Activated CD4-positive, alpha-beta memory T cell treated with anti-CD3 and anti-CD28 coated beads, Interleukin-2, amount 10 ng/mL, durations not matched to agents 7 days and 5 days (primary cell): ENCODE results near the gene PLPPR1. TPM values are rescaled to one million over a fixed set of nuclear protein-coding genes. Genes with fewer than 3 reads are reported as not detected.

Source experiments
- CTCF ChIA-PET: fragments of 350-600 bp; sonication (Branson Sonifier 250); formaldehyde crosslinking; loops from one replicate; lab custom pipeline; 2021; ENCODE audit warnings: antibody characterized with exemption, inconsistent platforms; lab: Charles Lee
- POLR2A ChIA-PET: fragments of 350-600 bp; sonication (Branson Sonifier 250); formaldehyde crosslinking; loops from one replicate; lab custom pipeline; 2021; ENCODE audit warnings: antibody characterized with exemption; lab: Charles Lee
- DNase-seq: peaks from one replicate; pipeline ENCODE4 v3.0.0-alpha.2; 2020
- H3K27ac Mint-ChIP-seq: one replicate; pipeline ENCODE4 v1.8.0; 2021; ENCODE audit warnings: mild to moderate bottlenecking, mixed read lengths
- H3K27me3 Mint-ChIP-seq: one replicate; pipeline ENCODE4 v1.8.0; 2021; ENCODE audit warnings: mixed read lengths
- H3K36me3 Mint-ChIP-seq: one replicate; pipeline ENCODE4 v1.8.0; 2021; ENCODE audit warnings: low read depth, mixed read lengths
- H3K4me1 Mint-ChIP-seq: one replicate; pipeline ENCODE4 v1.8.0; 2021; ENCODE audit warnings: mixed read lengths
- H3K4me3 Mint-ChIP-seq: one replicate; pipeline ENCODE4 v1.8.0; 2021; ENCODE audit warnings: mild to moderate bottlenecking, mixed read lengths
- H3K9me3 Mint-ChIP-seq: one replicate; pipeline ENCODE4 v1.8.0; 2021; ENCODE audit warnings: mixed read lengths
- total RNA-seq, 2 experiments: library from RNA; stranded (reverse); gene quantifications; one replicate each; pipeline ENCODE4 v1.2.3, GENCODE V29; 2021

Gene PLPPR1
- total RNA-seq, 2 experiments from 2014 or later, result not detected

DNA sequence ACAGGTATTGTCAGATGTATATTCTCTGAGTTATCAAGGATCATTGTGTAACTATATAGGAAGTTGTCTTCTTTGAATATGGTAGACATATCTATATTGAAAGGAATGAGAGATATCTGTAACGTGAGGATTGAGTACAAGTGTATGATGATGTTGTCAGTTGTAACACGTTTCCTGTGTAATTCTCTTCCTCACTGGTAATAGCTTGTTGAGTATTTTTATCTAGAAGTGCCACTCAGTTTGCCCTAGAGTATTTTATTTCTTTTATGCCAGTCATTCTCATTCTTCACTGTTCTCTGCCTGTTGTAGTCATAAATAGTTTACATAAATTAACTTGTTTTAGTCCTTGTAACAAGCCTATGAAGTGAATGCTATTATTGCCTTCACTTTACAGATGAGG, 184.1 kb downstream of the PLPPR1 start:
- Mint-ChIP-seq H3K4me1 (no peaks in the 10 kb centered on the region), H3K4me3 (no peak overlapping the region), H3K9me3 (no peaks in the 10 kb centered on the region), H3K36me3 (no peaks in the 10 kb centered on the region), H3K27me3 (no peaks in the 10 kb centered on the region), H3K27ac (no peak overlapping the region)
- ChIA-PET CTCF (no interaction called here), POLR2A (no interaction called here)
- DNase-seq, result no peak

DNA sequence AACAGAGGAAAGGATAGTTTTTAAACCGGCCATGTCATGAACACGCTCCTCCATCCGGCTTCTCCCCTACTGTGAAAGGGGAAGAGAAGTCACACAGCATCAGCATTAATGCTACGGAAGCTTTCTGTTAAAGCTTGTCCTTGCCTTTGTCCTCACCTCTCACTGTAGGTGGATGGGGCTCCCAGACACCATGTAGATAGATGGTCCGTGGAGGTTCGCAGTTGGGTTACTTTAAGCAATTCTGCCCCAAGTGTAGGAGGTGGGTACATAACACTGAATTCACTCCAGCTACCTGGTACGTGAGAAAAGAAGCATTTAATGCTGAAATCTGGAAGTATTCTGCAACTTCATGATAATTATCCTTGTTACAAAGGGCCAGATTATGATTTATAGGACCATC, 190.5 kb downstream of the PLPPR1 start:
- H3K36me3 Mint-ChIP-seq, result no peaks in the 10 kb centered on the region

GRCh38 chr9:101220341-101220740, 191.8 kb downstream of the PLPPR1 start:
- Mint-ChIP-seq H3K4me1 (no peaks in the 10 kb centered on the region), H3K27ac (no peak overlapping the region), H3K36me3 (no peaks in the 10 kb centered on the region), H3K9me3 (no peaks in the 10 kb centered on the region), H3K27me3 (no peaks in the 10 kb centered on the region), H3K4me3 (no peak overlapping the region)
- POLR2A ChIA-PET, result no interaction called here
- CTCF ChIA-PET, result no interaction called here
- DNase-seq, result no peak

More for the DNA sequence above, 190.5 kb downstream of the PLPPR1 start:
- Mint-ChIP-seq H3K27ac (no peak overlapping the region), H3K27me3 (no peaks in the 10 kb centered on the region), H3K4me3 (no peak overlapping the region), H3K4me1 (no peaks in the 10 kb centered on the region), H3K9me3 (no peaks in the 10 kb centered on the region)
- POLR2A ChIA-PET, result no interaction called here
- no peak for DNase-seq
- CTCF ChIA-PET, result no interaction called here

- Mint-ChIP-seq H3K27ac (no peak overlapping the region), H3K4me3 (no peak overlapping the region), H3K9me3 (no peaks in the 10 kb centered on the region), H3K4me1 (no peaks in the 10 kb centered on the region), H3K36me3 (no peaks in the 10 kb centered on the region), H3K27me3 (no peaks in the 10 kb centered on the region)
- POLR2A ChIA-PET, result no interaction called here
- no peak for DNase-seq
- CTCF ChIA-PET, result no interaction called here
Observed at GRCh38 chr9:101225271-101225670, 196.7 kb downstream of the PLPPR1 start.

GRCh38 chr9:101226161-101226560, 197.6 kb downstream of the PLPPR1 start:
- DNase-seq, result no peak
- no peak overlapping the region for H3K4me3 Mint-ChIP-seq
- H3K27me3 Mint-ChIP-seq, result no peaks in the 10 kb centered on the region
- H3K9me3 Mint-ChIP-seq, result no peaks in the 10 kb centered on the region
- CTCF ChIA-PET, result no interaction called here
- no peaks in the 10 kb centered on the region for H3K4me1 Mint-ChIP-seq
- H3K36me3 Mint-ChIP-seq, result no peaks in the 10 kb centered on the region
- H3K27ac Mint-ChIP-seq, result no peak overlapping the region
- POLR2A ChIA-PET, result no interaction called here

- no peaks in the 10 kb centered on the region for H3K27me3 Mint-ChIP-seq
- POLR2A ChIA-PET, result no interaction called here
- no peak overlapping the region for H3K4me3 Mint-ChIP-seq
- H3K9me3 Mint-ChIP-seq, result no peaks in the 10 kb centered on the region
- H3K27ac Mint-ChIP-seq, result no peak overlapping the region
- CTCF ChIA-PET, result no interaction called here
- DNase-seq, result no peak
- H3K36me3 Mint-ChIP-seq, result no peaks in the 10 kb centered on the region
- H3K4me1 Mint-ChIP-seq, result no peaks in the 10 kb centered on the region
Observed at GRCh38 chr9:101226803-101227202, 198.3 kb downstream of the PLPPR1 start.

GRCh38 chr9:101229606-101230005, 201.1 kb downstream of the PLPPR1 start:
- ChIA-PET POLR2A (no interaction called here), CTCF (no interaction called here)
- no peaks in the 10 kb centered on the region for H3K36me3 Mint-ChIP-seq
- no peaks in the 10 kb centered on the region for H3K4me1 Mint-ChIP-seq
- H3K27me3 Mint-ChIP-seq, result no peaks in the 10 kb centered on the region
- no peak overlapping the region for H3K4me3 Mint-ChIP-seq
- no peaks in the 10 kb centered on the region for H3K9me3 Mint-ChIP-seq
- no peak for DNase-seq
- H3K27ac Mint-ChIP-seq, result no peak overlapping the region

- Mint-ChIP-seq H3K4me3 (no peak overlapping the region), H3K27me3 (peaks cover 3% of the 10 kb centered on the region), H3K4me1 (no peaks in the 10 kb centered on the region), H3K27ac (no peak overlapping the region), H3K9me3 (no peaks in the 10 kb centered on the region), H3K36me3 (no peaks in the 10 kb centered on the region)
- DNase-seq, result no peak
- ChIA-PET CTCF (no interaction called here), POLR2A (no interaction called here)
Observed at GRCh38 chr9:101232405-101232977, 204.0 kb downstream of the PLPPR1 start.

DNA sequence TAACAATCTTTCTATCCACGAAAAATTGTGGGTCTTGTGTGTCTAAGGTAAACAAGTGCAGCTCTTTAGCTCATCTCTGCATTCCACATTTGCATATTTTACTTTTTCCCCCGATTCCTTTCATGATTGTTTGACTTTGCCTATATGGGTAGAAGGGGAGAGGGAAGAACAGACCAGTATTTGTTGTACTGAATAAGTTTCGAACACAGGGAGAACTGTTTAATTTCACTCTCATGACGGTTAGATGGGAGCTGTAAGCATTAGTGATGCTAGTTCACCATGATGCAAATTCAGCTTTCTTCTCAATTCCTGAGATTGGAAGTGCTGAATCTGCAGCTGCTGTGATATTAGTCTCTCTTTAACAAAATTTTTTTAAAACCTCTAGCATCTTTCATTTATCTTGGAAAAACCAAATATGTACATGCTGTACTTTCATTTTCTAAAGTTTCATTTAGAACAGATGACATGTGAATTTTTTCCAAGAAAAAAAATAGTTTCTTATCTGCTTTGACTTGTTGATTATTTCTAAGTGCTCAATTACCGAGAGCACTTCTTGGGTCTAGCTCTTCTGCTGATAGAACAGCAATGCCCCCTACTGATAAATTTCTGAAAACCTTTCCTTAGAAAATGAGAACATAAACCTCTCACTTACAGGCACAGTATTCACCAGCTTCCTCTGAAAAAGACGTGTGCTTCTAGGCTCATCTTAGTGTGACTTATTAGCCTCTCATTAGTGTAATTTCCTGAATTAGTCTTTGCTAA, 206.8 kb downstream of the PLPPR1 start:
- Mint-ChIP-seq H3K27me3 (peaks cover 3% of the 10 kb centered on the region), H3K4me1 (no peaks in the 10 kb centered on the region), H3K9me3 (no peaks in the 10 kb centered on the region), H3K27ac (no peak overlapping the region), H3K4me3 (no peak overlapping the region), H3K36me3 (no peaks in the 10 kb centered on the region)
- CTCF ChIA-PET, result no interaction called here
- POLR2A ChIA-PET, result no interaction called here
- no peak for DNase-seq

DNA sequence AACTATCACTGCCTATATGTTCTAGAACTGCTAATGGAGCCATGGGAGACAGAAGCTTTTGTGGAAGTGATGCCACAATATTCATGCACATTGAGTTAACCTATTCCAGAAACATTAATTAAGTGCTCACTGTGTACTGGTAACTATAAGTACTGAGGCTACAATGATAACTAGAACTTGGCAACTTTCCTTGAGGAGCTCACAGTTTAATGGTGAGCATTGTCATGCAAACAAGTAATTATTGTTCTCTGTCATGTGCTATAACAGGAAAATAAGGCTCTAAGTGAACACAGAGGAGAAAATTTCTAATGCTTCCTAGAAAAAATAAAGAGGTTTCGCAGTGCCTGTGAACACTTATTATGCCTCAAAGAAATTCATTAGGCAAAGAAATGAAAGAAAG, 214.1 kb downstream of the PLPPR1 start:
- CTCF ChIA-PET, result no interaction called here

GRCh38 chr9:101246691-101247090, 218.2 kb downstream of the PLPPR1 start:
- no peaks in the 10 kb centered on the region for H3K27me3 Mint-ChIP-seq
- ChIA-PET CTCF (no interaction called here), POLR2A (no interaction called here)
- no peak overlapping the region for H3K4me3 Mint-ChIP-seq
- no peak overlapping the region for H3K27ac Mint-ChIP-seq
- H3K4me1 Mint-ChIP-seq, result no peaks in the 10 kb centered on the region
- DNase-seq, result no peak
- H3K9me3 Mint-ChIP-seq, result no peaks in the 10 kb centered on the region
- H3K36me3 Mint-ChIP-seq, result no peaks in the 10 kb centered on the region

More for the DNA sequence above, 214.1 kb downstream of the PLPPR1 start:
- Mint-ChIP-seq H3K9me3 (no peaks in the 10 kb centered on the region), H3K4me3 (no peak overlapping the region), H3K27ac (no peak overlapping the region), H3K27me3 (no peaks in the 10 kb centered on the region), H3K4me1 (no peaks in the 10 kb centered on the region), H3K36me3 (no peaks in the 10 kb centered on the region)
- no peak for DNase-seq
- POLR2A ChIA-PET, result no interaction called here

DNA sequence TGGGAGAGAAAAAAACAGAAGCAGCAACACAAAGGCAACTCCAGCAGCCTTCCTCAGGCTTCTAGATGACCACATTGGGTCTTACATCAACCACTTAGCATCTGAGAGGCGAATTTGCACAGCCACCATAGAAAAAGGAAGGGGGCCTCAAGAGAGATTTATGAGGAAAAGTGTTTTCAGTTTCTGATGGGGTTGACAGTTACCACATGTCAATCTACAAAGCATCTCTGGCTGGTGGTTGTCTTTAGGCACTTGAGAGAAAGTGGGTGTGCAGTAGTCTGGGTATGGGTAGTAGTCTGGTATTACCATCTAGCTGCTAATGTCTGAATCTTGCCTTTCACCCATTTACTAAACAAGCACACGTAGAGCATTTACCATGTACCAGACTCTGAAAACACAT, 218.8 kb downstream of the PLPPR1 start:
- H3K9me3 Mint-ChIP-seq, result no peaks in the 10 kb centered on the region
- H3K4me3 Mint-ChIP-seq, result no peak overlapping the region
- H3K4me1 Mint-ChIP-seq, result no peaks in the 10 kb centered on the region
- ChIA-PET POLR2A (no interaction called here), CTCF (no interaction called here)
- no peaks in the 10 kb centered on the region for H3K36me3 Mint-ChIP-seq
- H3K27ac Mint-ChIP-seq, result no peak overlapping the region
- no peak for DNase-seq
- H3K27me3 Mint-ChIP-seq, result no peaks in the 10 kb centered on the region

GRCh38 chr9:101254733-101255433, 226.4 kb downstream of the PLPPR1 start:
- Mint-ChIP-seq H3K27me3 (no peaks in the 10 kb centered on the region), H3K9me3 (no peaks in the 10 kb centered on the region), H3K27ac (no peak overlapping the region), H3K4me1 (no peaks in the 10 kb centered on the region), H3K36me3 (no peaks in the 10 kb centered on the region), H3K4me3 (no peak overlapping the region)
- DNase-seq, result no peak
- CTCF ChIA-PET, result no interaction called here
- POLR2A ChIA-PET, result no interaction called here
